GM12873 (cell line): ENCODE measurements around the gene NCKIPSD.

Experiments
- TF ChIP-seq, protein P1 (sequence below): IDR thresholded peaks from 2 replicates; pipeline ENCODE4 v1.5.1; 2012; ENCODE audit warnings: low read depth, mild to moderate bottlenecking, moderate library complexity, low read length, control low read depth; ENCODE audit not compliant: insufficient read depth; ENCODE audit errors: missing control alignments

NCKIPSD gene

DNA sequence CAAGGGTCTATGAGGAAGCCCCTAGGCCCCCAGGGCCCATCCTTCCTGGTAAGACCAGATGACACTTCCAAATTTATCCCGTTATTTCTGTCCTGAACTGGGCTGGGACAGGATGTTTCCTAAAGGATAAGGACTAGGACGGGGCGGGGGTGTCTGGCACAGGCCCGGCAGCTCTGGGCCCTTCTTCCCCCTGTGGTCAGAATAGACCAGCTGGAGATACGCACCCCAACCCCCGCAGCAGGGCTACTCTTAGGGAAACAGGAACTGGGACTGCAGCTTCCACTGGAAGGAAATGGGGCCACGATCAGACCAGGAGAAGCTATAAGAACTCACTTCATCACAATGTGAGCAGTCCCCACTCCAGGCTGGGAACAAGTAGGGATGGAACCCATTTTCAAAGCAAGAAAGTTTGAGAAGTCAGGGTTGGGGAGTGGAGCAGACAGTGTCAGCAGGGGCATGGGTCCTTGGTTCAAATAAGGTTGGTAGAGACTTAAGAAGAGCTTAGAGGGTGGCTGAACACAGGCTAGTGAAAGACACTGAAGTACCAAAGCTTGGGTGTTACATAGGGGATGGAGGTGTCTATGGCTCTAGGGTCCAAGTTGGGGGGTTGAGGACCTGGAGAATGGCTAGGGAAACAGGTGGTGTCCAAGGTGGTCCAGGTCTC is 1.1 kb downstream of the NCKIPSD start:
- TF ChIP-seq, protein P1, sequence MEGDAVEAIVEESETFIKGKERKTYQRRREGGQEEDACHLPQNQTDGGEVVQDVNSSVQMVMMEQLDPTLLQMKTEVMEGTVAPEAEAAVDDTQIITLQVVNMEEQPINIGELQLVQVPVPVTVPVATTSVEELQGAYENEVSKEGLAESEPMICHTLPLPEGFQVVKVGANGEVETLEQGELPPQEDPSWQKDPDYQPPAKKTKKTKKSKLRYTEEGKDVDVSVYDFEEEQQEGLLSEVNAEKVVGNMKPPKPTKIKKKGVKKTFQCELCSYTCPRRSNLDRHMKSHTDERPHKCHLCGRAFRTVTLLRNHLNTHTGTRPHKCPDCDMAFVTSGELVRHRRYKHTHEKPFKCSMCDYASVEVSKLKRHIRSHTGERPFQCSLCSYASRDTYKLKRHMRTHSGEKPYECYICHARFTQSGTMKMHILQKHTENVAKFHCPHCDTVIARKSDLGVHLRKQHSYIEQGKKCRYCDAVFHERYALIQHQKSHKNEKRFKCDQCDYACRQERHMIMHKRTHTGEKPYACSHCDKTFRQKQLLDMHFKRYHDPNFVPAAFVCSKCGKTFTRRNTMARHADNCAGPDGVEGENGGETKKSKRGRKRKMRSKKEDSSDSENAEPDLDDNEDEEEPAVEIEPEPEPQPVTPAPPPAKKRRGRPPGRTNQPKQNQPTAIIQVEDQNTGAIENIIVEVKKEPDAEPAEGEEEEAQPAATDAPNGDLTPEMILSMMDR, result no peak

DNA sequence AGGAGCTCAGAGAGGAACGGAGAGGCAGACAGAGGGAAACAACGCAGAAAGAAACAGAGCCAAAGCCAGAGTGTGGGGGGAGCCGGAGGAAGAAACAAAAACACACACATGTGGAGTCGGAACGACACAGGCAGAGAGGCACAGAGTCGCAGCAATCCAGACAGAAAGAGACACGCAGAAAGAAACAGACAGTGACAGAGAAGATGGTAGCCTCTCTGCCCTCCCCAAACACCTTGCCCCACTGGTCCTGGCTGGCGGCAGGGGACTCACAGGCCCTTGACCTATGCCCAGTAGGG is 1.7 kb downstream of the NCKIPSD start:
- TF ChIP-seq, protein P1, result no peak

DNA sequence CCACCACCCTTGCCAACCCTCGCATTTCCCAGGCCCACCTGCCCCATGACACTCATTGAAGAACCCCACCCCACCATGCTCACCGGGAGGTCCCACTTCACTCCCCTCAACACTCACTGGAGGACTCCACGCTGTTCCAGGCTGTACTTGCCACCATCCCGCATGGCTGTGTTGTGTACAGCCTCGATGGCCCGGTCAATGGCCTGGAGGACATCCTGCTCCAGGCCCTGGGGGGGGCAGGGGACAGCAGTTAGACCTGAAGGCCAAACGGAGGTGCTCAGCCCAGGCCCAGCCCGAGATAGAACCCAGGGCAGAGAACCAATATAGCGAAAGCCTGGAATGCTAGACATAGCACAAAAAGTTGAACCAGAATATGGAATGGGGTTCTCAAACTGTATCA is 2.9 kb downstream of the NCKIPSD start:
- TF ChIP-seq, protein P1, result no peak

DNA sequence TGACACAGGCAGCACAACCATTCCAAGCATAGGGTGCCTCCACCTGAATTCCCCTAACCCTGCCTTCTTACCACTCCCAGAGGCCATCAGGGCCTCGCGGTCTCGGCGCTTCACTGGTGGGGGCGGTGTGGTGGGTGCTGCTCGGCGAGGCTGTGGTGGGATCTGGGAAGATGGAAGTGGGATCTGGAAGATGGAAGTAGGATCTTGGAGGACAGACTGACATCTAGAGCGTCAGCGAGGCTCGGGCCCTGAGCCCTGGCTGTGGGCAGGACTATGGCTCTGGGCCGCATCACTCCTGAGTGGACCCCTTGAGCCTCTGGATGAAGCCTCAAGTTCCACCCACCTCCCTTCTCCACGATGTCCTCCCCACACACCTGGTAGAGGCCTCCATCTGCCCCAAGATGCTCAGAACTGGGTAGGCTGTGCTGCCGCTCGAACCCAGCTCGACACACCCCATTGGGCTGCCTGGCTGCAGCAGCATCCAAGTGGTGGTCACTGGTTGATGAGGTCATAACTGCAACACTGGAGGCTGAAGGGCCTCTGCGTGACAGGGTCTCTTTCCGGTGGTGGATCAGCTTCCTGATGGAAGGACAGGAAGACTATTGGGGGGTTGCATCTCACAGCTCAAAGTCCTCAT is 3.6 kb downstream of the NCKIPSD start:
- TF ChIP-seq, protein P1, result no peak

DNA sequence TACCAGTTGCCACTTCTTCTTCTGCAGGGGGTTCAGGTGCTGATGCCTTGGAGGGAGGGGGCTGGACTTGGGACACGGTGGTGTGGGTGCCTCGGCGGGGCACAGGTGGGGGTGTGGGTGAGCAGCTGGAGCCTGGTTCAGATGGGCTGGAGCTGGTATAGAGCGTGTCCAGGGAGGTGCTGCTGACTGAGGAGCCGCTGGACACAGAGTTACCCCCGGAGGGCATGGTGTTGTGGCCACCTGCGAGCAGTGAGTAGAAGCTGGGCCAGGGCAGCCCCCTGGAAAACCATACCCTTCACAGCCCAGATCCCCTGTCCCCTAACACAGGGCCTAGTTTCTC is 4.2 kb downstream of the NCKIPSD start:
- TF ChIP-seq, protein P1, result no peak

DNA sequence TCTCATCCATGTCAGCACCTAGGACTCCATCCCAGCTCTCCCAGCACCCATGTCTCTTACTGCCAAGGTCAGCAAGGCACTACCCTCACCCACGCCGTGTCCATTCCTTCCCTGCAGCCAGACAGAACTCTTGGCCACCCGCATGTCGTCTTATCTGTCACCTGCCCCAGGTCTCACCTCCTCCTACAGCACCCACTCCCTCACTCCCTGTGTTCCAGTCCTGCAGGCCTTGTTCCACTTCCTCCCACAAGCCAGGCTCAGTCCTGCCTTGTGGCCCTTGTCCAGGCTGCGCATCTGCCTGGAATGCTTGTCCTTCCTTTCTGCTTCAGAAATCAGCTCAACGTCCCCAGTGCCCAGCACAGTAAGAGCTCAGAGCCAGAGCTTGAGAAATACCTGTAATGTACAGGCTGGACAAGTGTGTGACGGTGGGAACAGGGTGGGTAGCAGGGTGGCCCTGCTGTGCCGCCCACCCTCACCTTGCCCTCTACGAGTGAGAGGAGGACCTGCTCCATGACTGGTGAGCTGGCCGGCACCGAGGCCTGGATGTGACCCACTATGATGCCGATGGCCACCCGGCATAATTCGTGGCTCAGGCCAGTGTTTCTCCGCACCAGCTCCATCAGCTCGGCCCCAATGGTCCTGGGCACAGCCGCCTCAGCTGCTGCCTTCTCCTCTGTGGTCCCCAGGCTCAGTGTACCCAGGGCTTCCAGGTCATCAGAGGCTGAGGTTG is 4.7 kb downstream of the NCKIPSD start:
- TF ChIP-seq, protein P1, result no peak
